ENCODE measurements around the gene FBXO44.
A peak's percentile ranks its signal among the peaks of the same experiment; 100 is the strongest.
"Not testable (repeated sequence)": the region's sequence is repeated elsewhere in the genome, so short reads cannot be mapped to it uniquely, and the experiment has no call there.

The FBXO44 gene

GRCh38 chr1:11654137-11654938, at the start of gene FBXO44, which contains the start of gene FBXO2:
Gene FBXO44 (plus strand): TSS chr1:11654877. CDS start chr1:11655836, 959 bp downstream.
Gene FBXO2 (minus strand): TSS chr1:11654429. CDS start chr1:11654340, 89 bp downstream.
- peak; percentile 39 to 47 for DNase-seq (ENCODE audit: low read depth in 2 of 2, low spot score in 1 of 2)

- DNase-seq (ENCODE audit: low read depth in 2 of 2, low spot score in 1 of 2): no peak
These were observed 47.9 kb upstream of the FBXO44 start for GRCh38 chr1:11606775-11607174.

- DNase-seq (ENCODE audit: low read depth in 2 of 2, low spot score in 1 of 2): not testable (repeated sequence)
These were observed 46.0 kb upstream of the FBXO44 start for GRCh38 chr1:11608596-11609130.

GRCh38 chr1:11609378-11609777, 45.3 kb upstream of the FBXO44 start:
- not testable (repeated sequence) for DNase-seq (ENCODE audit: low read depth in 2 of 2, low spot score in 1 of 2)

- DNase-seq (ENCODE audit: low read depth in 2 of 2, low spot score in 1 of 2): no peak
These were observed 44.0 kb upstream of the FBXO44 start for GRCh38 chr1:11610629-11611180.

- no peak for DNase-seq (ENCODE audit: low read depth in 2 of 2, low spot score in 1 of 2)
These were observed 42.9 kb upstream of the FBXO44 start for GRCh38 chr1:11611638-11612327.

GRCh38 chr1:11613347-11613746, 41.3 kb upstream of the FBXO44 start:
- no peak for DNase-seq (ENCODE audit: low read depth in 2 of 2, low spot score in 1 of 2)

GRCh38 chr1:11615090-11615489, 39.6 kb upstream of the FBXO44 start:
- no peak for DNase-seq (ENCODE audit: low read depth in 2 of 2, low spot score in 1 of 2)

- no peak for DNase-seq (ENCODE audit: low read depth in 2 of 2, low spot score in 1 of 2)
These were observed 37.9 kb upstream of the FBXO44 start for GRCh38 chr1:11616766-11617165.

- DNase-seq (ENCODE audit: low read depth in 2 of 2, low spot score in 1 of 2): no peak
These were observed 37.4 kb upstream of the FBXO44 start for GRCh38 chr1:11617314-11617713.

GRCh38 chr1:11617741-11618140, 36.9 kb upstream of the FBXO44 start:
- DNase-seq (ENCODE audit: low read depth in 2 of 2, low spot score in 1 of 2): no peak

- no peak for DNase-seq (ENCODE audit: low read depth in 2 of 2, low spot score in 1 of 2)
These were observed 34.3 kb upstream of the FBXO44 start for GRCh38 chr1:11620405-11620804.

GRCh38 chr1:11620924-11621323, 33.8 kb upstream of the FBXO44 start:
- no peak for DNase-seq (ENCODE audit: low read depth in 2 of 2, low spot score in 1 of 2)

GRCh38 chr1:11622398-11622797, 32.3 kb upstream of the FBXO44 start:
- DNase-seq (ENCODE audit: low read depth in 2 of 2, low spot score in 1 of 2): no peak

GRCh38 chr1:11623702-11624101, 31.0 kb upstream of the FBXO44 start:
- no peak for DNase-seq (ENCODE audit: low read depth in 2 of 2, low spot score in 1 of 2)

GRCh38 chr1:11626551-11626950, 28.1 kb upstream of the FBXO44 start:
- DNase-seq (ENCODE audit: low read depth in 2 of 2, low spot score in 1 of 2): no peak

GRCh38 chr1:11628767-11629166, 25.9 kb upstream of the FBXO44 start:
- no peak for DNase-seq (ENCODE audit: low read depth in 2 of 2, low spot score in 1 of 2)

GRCh38 chr1:11629184-11630016, 25.3 kb upstream of the FBXO44 start:
- DNase-seq (ENCODE audit: low read depth in 2 of 2, low spot score in 1 of 2): no peak

- no peak for DNase-seq (ENCODE audit: low read depth in 2 of 2, low spot score in 1 of 2)
These were observed 20.1 kb upstream of the FBXO44 start for GRCh38 chr1:11634365-11635192.

GRCh38 chr1:11638121-11638520, 16.6 kb upstream of the FBXO44 start:
- DNase-seq (ENCODE audit: low read depth in 2 of 2, low spot score in 1 of 2): no peak
